GM23338 (cell line): ENCODE measurements around the gene ALCAM. TPM values are rescaled to one million over a fixed set of nuclear protein-coding genes. Genes with fewer than 3 reads are reported as not detected.

Experiments used
- ATAC-seq: fragments of 200-7000 bp; cut with Tn5 transposase; 3 replicates; pipeline ENCODE4 v1.9.1; 2020
- DNase-seq: peaks from one replicate; pipeline ENCODE4 v3.0.0-alpha.2; 2015; ENCODE audit warnings: low spot score
- H2AFZ ChIP-seq: fragments of 200-600 bp; sonication (generic); 2 replicates; pipeline ENCODE4 v1.8.0; 2016; ENCODE audit warnings: antibody characterized with exemption, mild to moderate bottlenecking, moderate library complexity
- H3F3A ChIP-seq: fragments of 200-600 bp; sonication (generic); replicated peaks from 2 replicates; pipeline ENCODE4 v1.8.0; 2017; ENCODE audit warnings: antibody characterized with exemption, mixed run types, low read depth
- H3K27ac ChIP-seq: fragments of 200-600 bp; sonication (generic); 2 replicates; pipeline ENCODE4 v1.6.1; 2016; ENCODE audit warnings: low read depth
- H3K27me3 ChIP-seq: fragments of 200-600 bp; sonication (generic); 2 replicates; pipeline ENCODE4 v1.8.0; 2016; ENCODE audit warnings: mild to moderate bottlenecking, mixed run types, moderate library complexity; ENCODE audit not compliant: insufficient read depth
- H3K36me3 ChIP-seq: fragments of 200-600 bp; sonication (generic); 2 replicates; pipeline ENCODE4 v1.8.0; 2016; ENCODE audit warnings: mild to moderate bottlenecking; ENCODE audit not compliant: insufficient read depth
- H3K4me1 ChIP-seq: fragments of 200-600 bp; sonication (generic); 2 replicates; pipeline ENCODE4 v1.8.0; 2016; ENCODE audit warnings: mild to moderate bottlenecking, moderate library complexity; ENCODE audit not compliant: insufficient read depth
- H3K4me2 ChIP-seq: fragments of 200-600 bp; sonication (generic); 2 replicates; pipeline ENCODE4 v1.7.1; 2017; ENCODE audit warnings: mixed run types
- H3K4me3 ChIP-seq: fragments of 200-600 bp; sonication (generic); 2 replicates; pipeline ENCODE4 v1.6.1; 2016; ENCODE audit warnings: mixed run types
- H3K79me2 ChIP-seq: fragments of 200-600 bp; sonication (generic); replicated peaks from 2 replicates; pipeline ENCODE4 v1.8.0; 2017; ENCODE audit warnings: mild to moderate bottlenecking; ENCODE audit not compliant: insufficient read depth
- H3K9me2 ChIP-seq: fragments of 200-600 bp; sonication (generic); 2 replicates; pipeline ENCODE4 v1.8.0; 2017; ENCODE audit not compliant: insufficient read depth
- H4K20me1 ChIP-seq: fragments of 200-600 bp; sonication (generic); replicated peaks from 2 replicates; pipeline ENCODE4 v1.8.0; 2017; ENCODE audit warnings: mild to moderate bottlenecking; ENCODE audit not compliant: insufficient read depth
- H3K27ac Mint-ChIP-seq: 2 replicates; pipeline ENCODE4 v1.8.0; 2020; ENCODE audit warnings: inconsistent platforms, mild to moderate bottlenecking, moderate library complexity, mixed read lengths
- H3K27me3 Mint-ChIP-seq: 3 replicates; pipeline ENCODE4 v1.8.0; 2022; ENCODE audit warnings: low read depth, mild to moderate bottlenecking, moderate library complexity, mixed read lengths, inconsistent platforms; ENCODE audit not compliant: insufficient read depth, poor library complexity
- H3K36me3 Mint-ChIP-seq: 3 replicates; pipeline ENCODE4 v1.8.0; 2021; ENCODE audit warnings: low read depth, mild to moderate bottlenecking, inconsistent platforms, moderate library complexity, mixed read lengths
- H3K4me1 Mint-ChIP-seq: 3 replicates; pipeline ENCODE4 v1.8.0; 2020; ENCODE audit warnings: mild to moderate bottlenecking, inconsistent platforms, mixed read lengths
- H3K4me3 Mint-ChIP-seq: 3 replicates; pipeline ENCODE4 v1.8.0; 2021; ENCODE audit warnings: moderate library complexity, mild to moderate bottlenecking, inconsistent platforms, mixed read lengths
- H3K9me3 Mint-ChIP-seq: 3 replicates; pipeline ENCODE4 v1.8.0; 2020; ENCODE audit warnings: moderate library complexity, mild to moderate bottlenecking, inconsistent platforms, mixed read lengths
- EZH2 ChIP-seq: fragments of 200-600 bp; sonication (generic); IDR thresholded peaks from one replicate; pipeline ENCODE4 v1.8.0; 2017; ENCODE audit warnings: antibody characterized with exemption, mild to moderate bottlenecking, low read depth; ENCODE audit not compliant: unreplicated experiment
- JUNB ChIP-seq: IDR thresholded peaks from one replicate; pipeline ENCODE4 v1.6.1; 2016; ENCODE audit warnings: antibody characterized with exemption; ENCODE audit not compliant: unreplicated experiment
- NANOG ChIP-seq: IDR thresholded peaks from 2 replicates; pipeline ENCODE4 v1.6.1; 2016; ENCODE audit warnings: antibody characterized with exemption, borderline replicate concordance
- POLR2AphosphoS5 ChIP-seq: IDR thresholded peaks from 2 replicates; pipeline ENCODE4 v1.6.1; 2016; ENCODE audit warnings: antibody characterized with exemption, low read depth
- REST ChIP-seq: IDR thresholded peaks from one replicate; pipeline ENCODE4 v1.6.1; 2018; ENCODE audit warnings: antibody characterized with exemption; ENCODE audit not compliant: unreplicated experiment
- STAT1 ChIP-seq: IDR thresholded peaks from one replicate; pipeline ENCODE4 v1.6.1; 2016; ENCODE audit warnings: antibody characterized with exemption; ENCODE audit not compliant: unreplicated experiment
- ZNF331 ChIP-seq: fragments of 250-450 bp; sonication (Bioruptor Pico); IDR thresholded peaks from 2 replicates; pipeline ENCODE4 v1.5.0; 2020; ENCODE audit warnings: low read depth, mild to moderate bottlenecking, moderate library complexity
- polyA plus RNA-seq: library from polyadenylated mRNA; unstranded; fragments of >200 nt; fragmentation: Nextera tagmentation; extraction: Ambion mirVana; gene quantifications from 2 replicates; pipeline ENCODE4 v1.2.1, GENCODE V29; 2016
- total RNA-seq: library from RNA; depleted of rRNA; stranded (reverse); fragments of >200 nt; shearing (Covaris generic); gene quantifications from 2 replicates; pipeline ENCODE4 v1.2.3, GENCODE V29; 2014
- TF ChIP-seq, protein P1 (sequence below): fragments of 250-450 bp; sonication (Bioruptor Pico); IDR thresholded peaks from 2 replicates; pipeline ENCODE4 v1.5.0; 2020; ENCODE audit warnings: mild to moderate bottlenecking, moderate library complexity
- TF ChIP-seq, protein P2 (sequence below): IDR thresholded peaks from 2 replicates; pipeline ENCODE4 v1.6.1; 2016; ENCODE audit warnings: antibody characterized with exemption

ALCAM gene
- total and polyA plus RNA-seq, 2 experiments from 2014 or later: 11.3 to 36.0 TPM

DNA sequence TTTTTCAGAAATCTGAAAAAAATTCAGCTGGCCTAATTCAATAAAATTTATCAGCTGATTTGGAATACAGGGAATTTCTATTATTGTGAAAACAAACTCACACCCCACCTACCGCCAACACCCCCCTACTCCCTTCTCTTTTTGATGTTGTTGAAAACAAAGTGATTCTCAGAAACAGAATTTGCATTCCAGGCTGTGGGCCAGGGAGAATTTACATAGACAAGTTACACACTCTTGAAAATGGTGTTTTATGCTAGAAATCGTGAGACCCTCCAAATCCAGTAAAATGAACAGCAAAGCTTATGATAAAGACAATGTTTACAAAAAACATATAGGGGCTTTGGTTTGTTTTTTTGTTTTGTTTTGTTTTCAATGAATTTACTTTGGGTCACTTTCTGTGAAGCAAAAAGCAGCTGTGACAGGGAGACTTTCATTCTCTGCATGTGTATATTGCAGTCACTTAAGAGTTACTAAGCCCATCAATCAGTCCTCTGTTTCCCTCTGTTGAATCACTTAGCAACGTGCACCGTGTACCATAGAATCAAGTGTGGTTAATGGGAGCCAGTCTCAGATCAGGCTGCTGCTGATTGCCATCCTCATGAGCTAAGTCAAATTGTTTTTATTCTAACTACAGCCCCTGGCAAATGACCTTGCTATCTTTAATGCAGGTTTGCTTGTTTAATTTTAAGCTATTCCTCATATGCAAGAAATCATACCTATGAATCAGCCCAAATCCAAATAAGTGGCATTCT, 159.8 kb downstream of the ALCAM start (continued):
- TF ChIP-seq, protein P1, sequence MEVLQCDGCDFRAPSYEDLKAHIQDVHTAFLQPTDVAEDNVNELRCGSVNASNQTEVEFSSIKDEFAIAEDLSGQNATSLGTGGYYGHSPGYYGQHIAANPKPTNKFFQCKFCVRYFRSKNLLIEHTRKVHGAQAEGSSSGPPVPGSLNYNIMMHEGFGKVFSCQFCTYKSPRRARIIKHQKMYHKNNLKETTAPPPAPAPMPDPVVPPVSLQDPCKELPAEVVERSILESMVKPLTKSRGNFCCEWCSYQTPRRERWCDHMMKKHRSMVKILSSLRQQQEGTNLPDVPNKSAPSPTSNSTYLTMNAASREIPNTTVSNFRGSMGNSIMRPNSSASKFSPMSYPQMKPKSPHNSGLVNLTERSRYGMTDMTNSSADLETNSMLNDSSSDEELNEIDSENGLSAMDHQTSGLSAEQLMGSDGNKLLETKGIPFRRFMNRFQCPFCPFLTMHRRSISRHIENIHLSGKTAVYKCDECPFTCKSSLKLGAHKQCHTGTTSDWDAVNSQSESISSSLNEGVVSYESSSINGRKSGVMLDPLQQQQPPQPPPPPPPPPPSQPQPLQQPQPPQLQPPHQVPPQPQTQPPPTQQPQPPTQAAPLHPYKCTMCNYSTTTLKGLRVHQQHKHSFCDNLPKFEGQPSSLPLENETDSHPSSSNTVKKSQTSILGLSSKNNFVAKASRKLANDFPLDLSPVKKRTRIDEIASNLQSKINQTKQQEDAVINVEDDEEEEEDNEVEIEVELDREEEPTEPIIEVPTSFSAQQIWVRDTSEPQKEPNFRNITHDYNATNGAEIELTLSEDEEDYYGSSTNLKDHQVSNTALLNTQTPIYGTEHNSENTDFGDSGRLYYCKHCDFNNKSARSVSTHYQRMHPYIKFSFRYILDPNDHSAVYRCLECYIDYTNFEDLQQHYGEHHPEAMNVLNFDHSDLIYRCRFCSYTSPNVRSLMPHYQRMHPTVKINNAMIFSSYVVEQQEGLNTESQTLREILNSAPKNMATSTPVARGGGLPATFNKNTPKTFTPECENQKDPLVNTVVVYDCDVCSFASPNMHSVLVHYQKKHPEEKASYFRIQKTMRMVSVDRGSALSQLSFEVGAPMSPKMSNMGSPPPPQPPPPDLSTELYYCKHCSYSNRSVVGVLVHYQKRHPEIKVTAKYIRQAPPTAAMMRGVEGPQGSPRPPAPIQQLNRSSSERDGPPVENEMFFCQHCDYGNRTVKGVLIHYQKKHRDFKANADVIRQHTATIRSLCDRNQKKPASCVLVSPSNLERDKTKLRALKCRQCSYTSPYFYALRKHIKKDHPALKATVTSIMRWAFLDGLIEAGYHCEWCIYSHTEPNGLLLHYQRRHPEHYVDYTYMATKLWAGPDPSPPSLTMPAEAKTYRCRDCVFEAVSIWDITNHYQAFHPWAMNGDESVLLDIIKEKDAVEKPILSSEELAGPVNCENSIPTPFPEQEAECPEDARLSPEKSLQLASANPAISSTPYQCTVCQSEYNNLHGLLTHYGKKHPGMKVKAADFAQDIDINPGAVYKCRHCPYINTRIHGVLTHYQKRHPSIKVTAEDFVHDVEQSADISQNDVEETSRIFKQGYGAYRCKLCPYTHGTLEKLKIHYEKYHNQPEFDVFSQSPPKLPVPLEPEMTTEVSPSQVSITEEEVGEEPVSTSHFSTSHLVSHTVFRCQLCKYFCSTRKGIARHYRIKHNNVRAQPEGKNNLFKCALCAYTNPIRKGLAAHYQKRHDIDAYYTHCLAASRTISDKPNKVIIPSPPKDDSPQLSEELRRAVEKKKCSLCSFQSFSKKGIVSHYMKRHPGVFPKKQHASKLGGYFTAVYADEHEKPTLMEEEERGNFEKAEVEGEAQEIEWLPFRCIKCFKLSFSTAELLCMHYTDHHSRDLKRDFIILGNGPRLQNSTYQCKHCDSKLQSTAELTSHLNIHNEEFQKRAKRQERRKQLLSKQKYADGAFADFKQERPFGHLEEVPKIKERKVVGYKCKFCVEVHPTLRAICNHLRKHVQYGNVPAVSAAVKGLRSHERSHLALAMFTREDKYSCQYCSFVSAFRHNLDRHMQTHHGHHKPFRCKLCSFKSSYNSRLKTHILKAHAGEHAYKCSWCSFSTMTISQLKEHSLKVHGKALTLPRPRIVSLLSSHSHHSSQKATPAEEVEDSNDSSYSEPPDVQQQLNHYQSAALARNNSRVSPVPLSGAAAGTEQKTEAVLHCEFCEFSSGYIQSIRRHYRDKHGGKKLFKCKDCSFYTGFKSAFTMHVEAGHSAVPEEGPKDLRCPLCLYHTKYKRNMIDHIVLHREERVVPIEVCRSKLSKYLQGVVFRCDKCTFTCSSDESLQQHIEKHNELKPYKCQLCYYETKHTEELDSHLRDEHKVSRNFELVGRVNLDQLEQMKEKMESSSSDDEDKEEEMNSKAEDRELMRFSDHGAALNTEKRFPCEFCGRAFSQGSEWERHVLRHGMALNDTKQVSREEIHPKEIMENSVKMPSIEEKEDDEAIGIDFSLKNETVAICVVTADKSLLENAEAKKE: no peak
- no peak for TF ChIP-seq REST
- TF ChIP-seq POLR2AphosphoS5: no peak

- Histone ChIP-seq H3K9me2 (no peaks in the 10 kb centered on the region), H3K4me1 (peaks cover 6% of the 10 kb centered on the region; the same call in 1 of the 2 replicates), H2AFZ (no peak overlapping the region), H3K79me2 (no peaks in the 10 kb centered on the region), H3K36me3 (no peaks in the 10 kb centered on the region), H4K20me1 (no peaks in the 10 kb centered on the region), H3K4me2 (no peak overlapping the region), H3K27me3 (no peaks in the 10 kb centered on the region), H3K27ac (no peak overlapping the region), H3F3A (no peaks in the 10 kb centered on the region), H3K4me3 (no peak overlapping the region)
- no peak for DNase-seq
- H3K4me1 Mint-ChIP-seq: peaks cover 2% of the 10 kb centered on the region; the same call in 2 of the 3 replicates
- no peak overlapping the region for H3K4me3 Mint-ChIP-seq
- H3K36me3 Mint-ChIP-seq: 0 out of 3 replicates have a peak, but pooled peaks cover 3% of the 10 kb centered on the region
- H3K27ac Mint-ChIP-seq: no peak overlapping the region
- ATAC-seq: no peak
- H3K9me3 Mint-ChIP-seq: no peaks in the 10 kb centered on the region
- no peaks in the 10 kb centered on the region for H3K27me3 Mint-ChIP-seq
- TF ChIP-seq POLR2AphosphoS5 (no peak), REST (no peak), JUNB (no peak), NANOG (no peak), EZH2 (no peak), STAT1 (no peak), ZNF331 (CRISPR knock-in tag) (no peak)
- TF ChIP-seq, protein P2, sequence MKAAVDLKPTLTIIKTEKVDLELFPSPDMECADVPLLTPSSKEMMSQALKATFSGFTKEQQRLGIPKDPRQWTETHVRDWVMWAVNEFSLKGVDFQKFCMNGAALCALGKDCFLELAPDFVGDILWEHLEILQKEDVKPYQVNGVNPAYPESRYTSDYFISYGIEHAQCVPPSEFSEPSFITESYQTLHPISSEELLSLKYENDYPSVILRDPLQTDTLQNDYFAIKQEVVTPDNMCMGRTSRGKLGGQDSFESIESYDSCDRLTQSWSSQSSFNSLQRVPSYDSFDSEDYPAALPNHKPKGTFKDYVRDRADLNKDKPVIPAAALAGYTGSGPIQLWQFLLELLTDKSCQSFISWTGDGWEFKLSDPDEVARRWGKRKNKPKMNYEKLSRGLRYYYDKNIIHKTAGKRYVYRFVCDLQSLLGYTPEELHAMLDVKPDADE: no peak
These were observed 160.8 kb downstream of the ALCAM start for GRCh38 chr3:105527535-105527934.
